Measurements from ENCODE around the gene SOS2. TPM values are rescaled to one million over a fixed set of nuclear protein-coding genes. Genes with fewer than 3 reads are reported as not detected.

SOS2 gene
- total and polyA plus RNA-seq, 2 of the 8 experiments (the other 6 are each of a cell fraction or from before 2014, with no cell fraction given): 2.8 to 12.7 TPM

DNA sequence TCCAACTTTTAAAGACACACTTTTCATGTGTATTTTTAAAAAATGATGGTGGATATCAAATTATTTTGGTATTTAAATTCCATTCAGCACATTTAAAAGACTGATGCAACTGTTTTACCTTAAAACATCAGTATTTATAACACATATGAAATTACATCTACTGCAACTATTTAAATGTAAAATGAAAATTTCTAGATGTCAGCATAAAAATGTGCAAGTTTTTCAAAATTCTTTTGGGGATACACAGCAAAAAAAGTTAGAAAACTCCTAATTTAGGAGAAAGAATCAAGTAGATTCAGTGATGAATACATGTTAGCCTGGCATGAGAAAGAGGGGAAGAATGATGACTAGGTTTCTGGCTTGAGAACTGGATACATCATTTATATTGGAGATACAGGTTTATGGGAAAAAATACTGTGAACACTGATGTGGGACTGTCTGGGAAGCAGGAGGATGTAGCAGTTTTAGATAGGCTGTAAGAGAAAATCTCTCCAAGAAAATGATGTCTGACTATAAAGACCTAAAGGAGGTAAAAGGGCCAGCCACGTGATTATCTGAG is 9.2 kb downstream of the SOS2 start (continued):
- TF ChIP-seq RFX5 (IDR thresholded peaks at IDR 0.05; ENCODE audit: borderline replicate concordance, low read depth, low read length) (no peak), TBP (IDR thresholded peaks at IDR 0.05; ENCODE audit: low read depth, low read length) (no peak), KDM5A (IDR thresholded peaks at IDR 0.05; ENCODE audit: low read length) (no peak)

Measured in H1 (cell line).